ENCODE results near the gene VNN1.
"Not testable (repeated sequence)": the region's sequence is repeated elsewhere in the genome, so short reads cannot be mapped to it uniquely, and the experiment has no call there.

Gene VNN1

GRCh38 chr6:132725471-132725870, 11.6 kb upstream of the VNN1 start:
- no peak for DNase-seq (ENCODE audit: low read depth, low spot score)

GRCh38 chr6:132719736-132720448, 6.0 kb upstream of the VNN1 start:
- no peak for DNase-seq (ENCODE audit: low read depth, low spot score)

- DNase-seq (ENCODE audit: low read depth, low spot score): no peak
Observed at GRCh38 chr6:132715881-132716637, 2.2 kb upstream of the VNN1 start.

GRCh38 chr6:132715204-132715603, 1.3 kb upstream of the VNN1 start:
- DNase-seq (ENCODE audit: low read depth, low spot score): peak; percentile 15

GRCh38 chr6:132714160-132714559, 305 bp upstream of the VNN1 start:
- no peak for DNase-seq (ENCODE audit: low read depth, low spot score)

GRCh38 chr6:132712366-132712765, 1.5 kb downstream of the VNN1 start:
- DNase-seq (ENCODE audit: low read depth, low spot score): no peak

- DNase-seq (ENCODE audit: low read depth, low spot score): no peak
Observed at GRCh38 chr6:132708771-132709170, 5.1 kb downstream of the VNN1 start.

- no peak for DNase-seq (ENCODE audit: low read depth, low spot score)
Observed at GRCh38 chr6:132708002-132708401, 5.9 kb downstream of the VNN1 start.

- not testable (repeated sequence) for DNase-seq (ENCODE audit: low read depth, low spot score)
Observed at GRCh38 chr6:132706756-132707155, 7.1 kb downstream of the VNN1 start.

GRCh38 chr6:132703936-132704335, 9.9 kb downstream of the VNN1 start:
- no peak for DNase-seq (ENCODE audit: low read depth, low spot score)

GRCh38 chr6:132698608-132699007, 15.2 kb downstream of the VNN1 start:
- DNase-seq (ENCODE audit: low read depth, low spot score): no peak

- no peak for DNase-seq (ENCODE audit: low read depth, low spot score)
Observed at GRCh38 chr6:132695773-132696172, 18.1 kb downstream of the VNN1 start.

- no peak for DNase-seq (ENCODE audit: low read depth, low spot score)
Observed at GRCh38 chr6:132693478-132693877, 20.4 kb downstream of the VNN1 start.

- DNase-seq (ENCODE audit: low read depth, low spot score): no peak
Observed at GRCh38 chr6:132690678-132691077, 23.2 kb downstream of the VNN1 start.

GRCh38 chr6:132687306-132687705, 26.5 kb downstream of the VNN1 start:
- no peak for DNase-seq (ENCODE audit: low read depth, low spot score)

GRCh38 chr6:132686531-132686930, 27.3 kb downstream of the VNN1 start:
- no peak for DNase-seq (ENCODE audit: low read depth, low spot score)

- DNase-seq (ENCODE audit: low read depth, low spot score): no peak
Observed at GRCh38 chr6:132685009-132685408, 28.8 kb downstream of the VNN1 start.

- DNase-seq (ENCODE audit: low read depth, low spot score): no peak
Observed at GRCh38 chr6:132684272-132684671, 29.6 kb downstream of the VNN1 start.

- DNase-seq (ENCODE audit: low read depth, low spot score): no peak
Observed at GRCh38 chr6:132683543-132683942, 30.3 kb downstream of the VNN1 start.

GRCh38 chr6:132679094-132679493, 34.8 kb downstream of the VNN1 start:
- DNase-seq (ENCODE audit: low read depth, low spot score): not testable (repeated sequence)

GRCh38 chr6:132675749-132676148, 38.1 kb downstream of the VNN1 start:
- no peak for DNase-seq (ENCODE audit: low read depth, low spot score)

- no peak for DNase-seq (ENCODE audit: low read depth, low spot score)
Observed at GRCh38 chr6:132675002-132675401, 38.9 kb downstream of the VNN1 start.
